HL-60 (cell line): ENCODE measurements around the gene DCC.

Source experiments
- DNase-seq, 2 experiments: peaks; one replicate each; pipeline ENCODE4 v3.0.0-alpha.2; 2010 to 2020; ENCODE audit warnings: low read depth in 1 of 2, low spot score in 1 of 2
- H3K27ac ChIP-seq: fragments of 250-450 bp; sonication (Bioruptor Pico); replicated peaks from 2 replicates; pipeline ENCODE4 v1.5.1; 2020; ENCODE audit warnings: mild to moderate bottlenecking, moderate library complexity
- H3K27me3 ChIP-seq: fragments of 250-450 bp; sonication (Bioruptor Pico); 2 replicates; pipeline ENCODE4 v1.5.1; 2021; ENCODE audit warnings: mild to moderate bottlenecking, moderate library complexity; ENCODE audit not compliant: insufficient read depth, poor library complexity, severe bottlenecking
- H3K4me3 ChIP-seq: replicated peaks from 2 replicates; pipeline ENCODE4 v1.5.1; 2011; ENCODE audit warnings: mild to moderate bottlenecking, control low read depth, low read length; ENCODE audit not compliant: insufficient read depth
- GABPA ChIP-seq: IDR thresholded peaks from 2 replicates; pipeline ENCODE4 v1.6.1; 2012; ENCODE audit warnings: low read depth
- POLR2AphosphoS5 ChIP-seq: IDR thresholded peaks from 2 replicates; pipeline ENCODE4 v1.6.1; 2012; ENCODE audit warnings: low read depth
- SPI1 ChIP-seq: IDR thresholded peaks from 2 replicates; pipeline ENCODE4 v1.6.1; 2012; ENCODE audit warnings: low read depth, mild to moderate bottlenecking, borderline replicate concordance
- TF ChIP-seq, protein P1 (sequence below): IDR thresholded peaks from one replicate; pipeline ENCODE4 v1.5.1; 2011; ENCODE audit warnings: low read length, control low read depth, inconsistent platforms; ENCODE audit not compliant: insufficient read depth
- TF ChIP-seq, protein P2 (sequence below): IDR thresholded peaks from 2 replicates; pipeline ENCODE4 v1.6.1; 2012; ENCODE audit warnings: low read depth; ENCODE audit not compliant: insufficient replicate concordance

DCC gene

DNA sequence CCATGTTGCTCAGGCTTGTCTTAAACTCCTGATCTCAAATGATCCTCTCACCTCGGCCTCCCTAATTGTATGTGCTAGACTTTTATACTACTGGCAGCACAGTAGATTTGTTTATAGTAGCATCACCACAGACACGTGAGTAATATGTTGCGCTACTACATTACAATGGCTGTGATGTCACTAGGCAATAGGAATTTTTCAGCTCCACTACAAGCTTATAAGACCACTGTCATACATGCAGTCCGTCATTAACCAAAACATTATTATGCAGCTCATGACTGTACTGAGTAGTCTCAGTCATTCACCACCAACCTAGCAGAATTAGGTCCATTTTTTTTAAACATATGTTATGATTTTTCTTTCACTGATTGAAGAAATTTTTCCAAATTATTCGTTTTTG, 398.9 kb downstream of the DCC start:
- no peak for DNase-seq
- Histone ChIP-seq H3K27ac (no peak overlapping the region), H3K4me3 (no peak overlapping the region), H3K27me3 (peaks cover 2% of the 10 kb centered on the region)
- TF ChIP-seq POLR2AphosphoS5 (no peak), GABPA (no peak), SPI1 (no peak)
- TF ChIP-seq, protein P1, sequence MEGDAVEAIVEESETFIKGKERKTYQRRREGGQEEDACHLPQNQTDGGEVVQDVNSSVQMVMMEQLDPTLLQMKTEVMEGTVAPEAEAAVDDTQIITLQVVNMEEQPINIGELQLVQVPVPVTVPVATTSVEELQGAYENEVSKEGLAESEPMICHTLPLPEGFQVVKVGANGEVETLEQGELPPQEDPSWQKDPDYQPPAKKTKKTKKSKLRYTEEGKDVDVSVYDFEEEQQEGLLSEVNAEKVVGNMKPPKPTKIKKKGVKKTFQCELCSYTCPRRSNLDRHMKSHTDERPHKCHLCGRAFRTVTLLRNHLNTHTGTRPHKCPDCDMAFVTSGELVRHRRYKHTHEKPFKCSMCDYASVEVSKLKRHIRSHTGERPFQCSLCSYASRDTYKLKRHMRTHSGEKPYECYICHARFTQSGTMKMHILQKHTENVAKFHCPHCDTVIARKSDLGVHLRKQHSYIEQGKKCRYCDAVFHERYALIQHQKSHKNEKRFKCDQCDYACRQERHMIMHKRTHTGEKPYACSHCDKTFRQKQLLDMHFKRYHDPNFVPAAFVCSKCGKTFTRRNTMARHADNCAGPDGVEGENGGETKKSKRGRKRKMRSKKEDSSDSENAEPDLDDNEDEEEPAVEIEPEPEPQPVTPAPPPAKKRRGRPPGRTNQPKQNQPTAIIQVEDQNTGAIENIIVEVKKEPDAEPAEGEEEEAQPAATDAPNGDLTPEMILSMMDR = no peak
- TF ChIP-seq, protein P2, sequence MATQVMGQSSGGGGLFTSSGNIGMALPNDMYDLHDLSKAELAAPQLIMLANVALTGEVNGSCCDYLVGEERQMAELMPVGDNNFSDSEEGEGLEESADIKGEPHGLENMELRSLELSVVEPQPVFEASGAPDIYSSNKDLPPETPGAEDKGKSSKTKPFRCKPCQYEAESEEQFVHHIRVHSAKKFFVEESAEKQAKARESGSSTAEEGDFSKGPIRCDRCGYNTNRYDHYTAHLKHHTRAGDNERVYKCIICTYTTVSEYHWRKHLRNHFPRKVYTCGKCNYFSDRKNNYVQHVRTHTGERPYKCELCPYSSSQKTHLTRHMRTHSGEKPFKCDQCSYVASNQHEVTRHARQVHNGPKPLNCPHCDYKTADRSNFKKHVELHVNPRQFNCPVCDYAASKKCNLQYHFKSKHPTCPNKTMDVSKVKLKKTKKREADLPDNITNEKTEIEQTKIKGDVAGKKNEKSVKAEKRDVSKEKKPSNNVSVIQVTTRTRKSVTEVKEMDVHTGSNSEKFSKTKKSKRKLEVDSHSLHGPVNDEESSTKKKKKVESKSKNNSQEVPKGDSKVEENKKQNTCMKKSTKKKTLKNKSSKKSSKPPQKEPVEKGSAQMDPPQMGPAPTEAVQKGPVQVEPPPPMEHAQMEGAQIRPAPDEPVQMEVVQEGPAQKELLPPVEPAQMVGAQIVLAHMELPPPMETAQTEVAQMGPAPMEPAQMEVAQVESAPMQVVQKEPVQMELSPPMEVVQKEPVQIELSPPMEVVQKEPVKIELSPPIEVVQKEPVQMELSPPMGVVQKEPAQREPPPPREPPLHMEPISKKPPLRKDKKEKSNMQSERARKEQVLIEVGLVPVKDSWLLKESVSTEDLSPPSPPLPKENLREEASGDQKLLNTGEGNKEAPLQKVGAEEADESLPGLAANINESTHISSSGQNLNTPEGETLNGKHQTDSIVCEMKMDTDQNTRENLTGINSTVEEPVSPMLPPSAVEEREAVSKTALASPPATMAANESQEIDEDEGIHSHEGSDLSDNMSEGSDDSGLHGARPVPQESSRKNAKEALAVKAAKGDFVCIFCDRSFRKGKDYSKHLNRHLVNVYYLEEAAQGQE = no peak

DNA sequence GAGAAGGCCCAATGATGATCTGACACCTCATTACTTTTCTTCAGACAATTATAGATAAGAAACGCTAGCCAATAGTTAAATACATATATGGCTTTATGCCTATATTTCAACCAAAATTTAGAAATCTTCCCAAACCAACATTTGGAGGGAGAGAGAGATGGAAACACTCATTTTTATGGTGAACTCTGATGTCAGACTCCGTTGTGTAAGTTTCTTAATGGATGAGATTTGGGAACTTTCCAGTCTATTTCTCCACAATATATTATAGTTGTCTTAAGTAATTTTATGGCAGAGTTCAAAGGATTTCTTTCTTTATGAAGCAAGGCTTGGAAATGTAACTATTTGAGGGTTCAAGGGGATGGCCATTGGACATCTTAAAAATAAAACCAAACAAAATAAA, 407.0 kb downstream of the DCC start:
- TF ChIP-seq, protein P2 = no peak
- TF ChIP-seq GABPA (no peak), SPI1 (no peak), POLR2AphosphoS5 (no peak)
- TF ChIP-seq, protein P1 = no peak
- DNase-seq = no peak
- Histone ChIP-seq H3K27ac (no peak overlapping the region), H3K4me3 (no peak overlapping the region), H3K27me3 (no peaks in the 10 kb centered on the region)

DNA sequence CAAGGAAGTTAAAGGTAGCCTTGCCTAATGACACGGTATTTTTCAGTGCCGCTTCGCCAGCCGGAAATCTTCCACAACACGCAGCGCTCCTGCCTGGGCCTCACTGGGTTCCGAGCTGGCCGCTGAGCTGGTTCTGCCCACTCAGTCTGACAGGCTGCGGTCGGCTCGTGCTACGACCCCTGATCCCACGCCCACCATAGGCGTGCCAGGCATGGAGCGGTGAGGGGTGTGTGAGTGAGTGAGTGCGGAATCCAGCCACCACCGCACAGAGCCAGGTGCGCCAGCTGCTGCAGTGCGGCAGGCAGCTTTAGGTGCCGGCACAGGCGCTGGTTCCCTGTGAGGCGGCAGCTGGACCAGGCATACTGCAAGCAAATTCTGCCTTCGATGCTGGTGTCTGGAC, 407.9 kb downstream of the DCC start:
- Histone ChIP-seq H3K27me3 (no peaks in the 10 kb centered on the region), H3K27ac (no peak overlapping the region), H3K4me3 (no peak overlapping the region)
- DNase-seq = no peak
- TF ChIP-seq, protein P1 = no peak
- TF ChIP-seq POLR2AphosphoS5 (no peak), GABPA (no peak), SPI1 (no peak)
- TF ChIP-seq, protein P2 = no peak
